HuH-7.5 (cell line): ENCODE results near the gene CALCB.

ENCODE experiments used
- DNase-seq: peaks from one replicate; pipeline ENCODE4 v3.0.0; 2011; ENCODE audit warnings: low spot score

Gene CALCB

DNA sequence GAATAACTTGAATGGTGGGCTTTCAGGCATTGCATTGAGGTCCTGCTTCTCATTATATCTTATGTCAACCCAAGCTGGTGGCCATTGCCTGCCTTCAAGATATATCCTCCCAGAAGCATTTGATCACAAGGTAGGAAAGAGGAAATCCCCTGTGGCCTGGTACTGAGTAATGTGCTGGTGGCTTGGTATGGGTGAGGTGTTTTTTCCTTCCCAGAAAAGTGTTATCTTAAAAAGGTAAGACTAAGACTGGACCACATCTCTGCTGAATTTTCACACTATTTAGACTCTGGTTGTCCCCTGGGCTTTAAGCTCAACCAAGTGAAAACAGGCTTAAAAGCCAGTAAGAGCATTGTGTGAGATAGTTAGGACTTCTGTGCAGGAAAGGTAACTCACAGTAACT is 45.0 kb downstream of the CALCB start:
- DNase-seq: no peak

DNA sequence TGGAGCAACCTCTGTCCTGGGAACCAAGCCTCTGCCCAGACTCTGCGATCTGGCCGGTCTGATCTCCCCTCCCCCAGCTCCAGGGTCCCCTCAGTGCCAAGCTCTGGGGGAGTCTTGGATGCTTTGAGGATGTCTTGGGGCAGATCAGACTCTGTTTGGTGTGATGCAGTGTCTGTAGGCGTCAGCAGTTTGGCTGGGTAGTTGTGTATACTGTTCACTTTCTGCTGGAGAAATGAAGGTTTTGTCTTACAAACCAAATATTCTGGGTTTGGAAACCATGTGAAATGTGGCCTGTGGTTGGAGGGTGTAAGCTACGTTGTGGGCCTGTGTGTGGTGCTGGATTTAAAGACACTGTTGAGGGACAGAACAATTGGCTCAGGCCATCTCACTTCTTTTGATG is 46.0 kb downstream of the CALCB start:
- DNase-seq: no peak

DNA sequence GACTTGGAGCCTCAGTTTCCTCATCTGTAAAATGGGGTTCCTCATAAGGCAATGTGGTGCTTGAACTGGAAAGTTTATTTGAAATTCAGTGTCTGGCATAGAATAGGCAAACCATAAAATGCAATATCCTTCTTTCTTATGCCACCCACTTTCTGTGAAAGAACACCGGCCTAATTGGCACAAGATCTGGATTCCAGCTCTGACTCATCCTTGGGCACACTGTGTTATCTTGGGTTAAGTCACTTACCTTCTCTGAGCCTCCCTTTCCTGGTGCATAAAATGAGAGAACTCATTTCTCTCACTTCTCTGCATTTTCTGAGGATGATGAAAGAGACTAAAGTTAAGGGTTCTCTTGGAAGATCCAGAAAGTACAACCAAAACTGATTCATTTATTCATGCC is 46.4 kb downstream of the CALCB start:
- DNase-seq: no peak

DNA sequence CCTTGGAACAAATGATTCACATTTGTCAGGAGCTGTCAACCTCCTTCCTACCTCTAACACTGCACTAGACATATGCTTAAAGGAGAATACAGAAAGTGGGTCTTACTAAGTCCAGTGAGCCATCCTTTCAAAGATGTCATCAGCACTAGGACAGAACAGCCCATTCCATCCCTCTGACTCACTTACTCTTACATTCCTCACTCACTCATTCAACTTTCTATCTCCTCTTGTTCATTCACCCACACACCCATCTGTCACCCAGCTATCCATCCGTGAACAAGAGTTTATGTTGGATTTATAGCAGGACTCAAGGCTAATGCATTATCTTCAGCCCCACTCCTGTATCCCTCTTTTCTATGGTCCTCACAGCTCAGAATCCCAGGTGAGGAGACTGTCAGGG is 50.5 kb downstream of the CALCB start:
- DNase-seq: no peak

DNA sequence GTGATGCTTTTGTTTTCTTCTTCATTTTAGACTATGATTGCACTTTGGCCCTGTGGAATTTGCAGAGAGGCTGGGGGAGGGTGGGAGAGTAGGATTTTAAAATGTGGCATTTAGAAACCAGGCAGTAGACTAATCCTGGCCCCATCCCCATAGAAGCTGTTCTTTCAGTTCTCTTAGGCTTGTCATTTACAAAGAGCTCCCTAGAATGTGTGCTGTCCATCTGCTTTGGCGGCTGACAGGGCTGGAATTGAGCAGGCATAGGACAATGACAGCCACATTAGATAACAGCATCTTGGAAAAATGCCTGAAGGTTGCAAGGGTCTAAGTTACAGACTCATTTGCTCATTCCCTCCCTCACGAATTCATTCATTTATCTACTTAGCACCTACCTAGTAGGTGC is 51.1 kb downstream of the CALCB start:
- no peak for DNase-seq

DNA sequence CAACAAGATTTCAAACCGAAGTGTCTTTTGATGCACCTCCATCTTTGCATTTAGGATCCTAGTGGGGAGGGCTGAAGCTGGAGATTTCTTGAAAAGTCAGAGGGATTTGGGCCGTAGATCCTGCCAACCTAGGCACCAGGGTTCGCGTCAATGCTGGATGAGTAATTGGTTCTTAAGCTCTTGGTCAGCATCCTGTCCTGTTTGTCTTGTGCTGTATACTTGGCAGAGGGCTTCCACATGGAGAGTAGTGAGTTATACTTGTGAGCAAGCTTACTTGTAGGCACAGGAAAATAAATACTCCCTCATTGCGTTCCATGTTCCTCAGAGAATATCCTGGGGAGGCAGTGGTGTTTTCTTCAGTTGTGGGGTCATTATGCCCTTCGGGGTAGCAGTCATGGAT is 53.9 kb downstream of the CALCB start:
- DNase-seq: no peak
